GM12878 (cell line): ENCODE results near the gene SRL. TPM values are rescaled to one million over a fixed set of nuclear protein-coding genes. Genes with fewer than 3 reads are reported as not detected.

Experiments
- ATAC-seq: fragments of 200-7000 bp; cut with Tn5 transposase; 3 replicates; pipeline ENCODE4 v1.9.1; 2020; ENCODE audit warnings: mild to moderate bottlenecking, moderate library complexity
- BruUV-seq: library from RNA; stranded (reverse); fragments of 400-500 nt; replicated peaks from 2 replicates; lab custom pipeline; 2021; lab: Mats Ljungman, UMichigan
- CTCF ChIA-PET: fragments of 300-600 bp; sonication (Branson Sonifier 250); formaldehyde crosslinking; extraction: SDS; loops from one replicate; lab custom pipeline; 2021; ENCODE audit warnings: inconsistent platforms; lab: Yijun Ruan, JAX
- POLR2A ChIA-PET: fragments of 350-600 bp; formaldehyde crosslinking; extraction: SDS; loops from one replicate; lab custom pipeline; 2021; ENCODE audit warnings: inconsistent platforms; lab: Charles Lee
- RAD21 ChIA-PET: fragments of 300-600 bp; sonication (Branson Sonifier 250); formaldehyde crosslinking; loops from one replicate; lab custom pipeline; 2023; ENCODE audit warnings: antibody characterized with exemption; ENCODE audit not compliant: unreplicated experiment; lab: Charles Lee
- SMC1A ChIA-PET: fragments of 300-600 bp; sonication (Branson Sonifier 250); formaldehyde crosslinking; loops from one replicate; lab custom pipeline; 2023; ENCODE audit not compliant: unreplicated experiment, uncharacterized antibody; lab: Charles Lee
- DNase-seq: peaks from one replicate; pipeline ENCODE4 v3.0.0-alpha.2; 2011; ENCODE audit warnings: low read depth, low spot score
- FAIRE-seq: peaks from 3 replicates; lab custom pipeline; 2011; peaks lifted over from hg19 to GRCh38; lab: Jason Lieb, UNC
- H2AFZ ChIP-seq: 2 replicates; pipeline ENCODE4 v1.6.0; 2011; ENCODE audit warnings: low read depth, low read length, control low read depth; ENCODE audit not compliant: control insufficient read depth
- H3K27ac ChIP-seq: 2 replicates; pipeline ENCODE4 v1.5.1; 2011; ENCODE audit warnings: control low read depth; ENCODE audit not compliant: control insufficient read depth, insufficient read depth
- H3K27me3 ChIP-seq, 2 experiments: replicated peaks in 1 of 2; 2 replicates each; pipeline versions ENCODE4 v1.6.0 to v1.6.1; 2011; ENCODE audit warnings: low read length in 1 of 2; ENCODE audit not compliant: control insufficient read depth in 2 of 2, insufficient read depth in 2 of 2
- H3K36me3 ChIP-seq, 2 experiments: 2 replicates each; pipeline ENCODE4 v1.5.1; 2011; ENCODE audit warnings: low read length in 1 of 2; ENCODE audit not compliant: control insufficient read depth in 2 of 2, insufficient read depth in 2 of 2
- H3K4me1 ChIP-seq: 2 replicates; pipeline ENCODE4 v1.6.1; 2011; ENCODE audit warnings: mild to moderate bottlenecking, low read length, moderate library complexity, mixed read lengths; ENCODE audit not compliant: control insufficient read depth, insufficient read depth
- H3K4me2 ChIP-seq: 2 replicates; pipeline ENCODE4 v1.6.0; 2011; ENCODE audit warnings: control low read depth; ENCODE audit not compliant: control insufficient read depth, insufficient read depth
- H3K4me3 ChIP-seq: fragments of 200-600 bp; sonication (generic); 2 replicates; pipeline ENCODE4 v1.5.1; 2016
- H3K79me2 ChIP-seq: 2 replicates; pipeline ENCODE4 v1.6.0; 2011; ENCODE audit warnings: low read length; ENCODE audit not compliant: control insufficient read depth, insufficient read depth
- H3K9ac ChIP-seq: 2 replicates; pipeline ENCODE4 v1.8.0; 2011; ENCODE audit warnings: low read length, control low read depth, mixed read lengths; ENCODE audit not compliant: control insufficient read depth, insufficient read depth
- H3K9me3 ChIP-seq: replicated peaks from 3 replicates; pipeline ENCODE4 v1.5.1; 2011; ENCODE audit warnings: mild to moderate bottlenecking, low read length; ENCODE audit not compliant: control insufficient read depth, insufficient read depth
- H4K20me1 ChIP-seq: 2 replicates; pipeline ENCODE4 v1.6.0; 2011; ENCODE audit not compliant: control insufficient read depth, insufficient read depth
- BCL11A ChIP-seq: IDR thresholded peaks from 2 replicates; pipeline ENCODE4 v1.6.1; 2011; ENCODE audit warnings: low read depth, low read length
- CBFB ChIP-seq: IDR thresholded peaks from 2 replicates; pipeline ENCODE4 v1.6.1; 2016; ENCODE audit warnings: antibody characterized with exemption, low read depth
- IRF5 ChIP-seq: fragments of 450-650 bp; IDR thresholded peaks from 2 replicates; pipeline ENCODE4 v1.6.1; 2017; ENCODE audit warnings: borderline replicate concordance
- LARP7 ChIP-seq: fragments of 450-650 bp; IDR thresholded peaks from 2 replicates; pipeline ENCODE4 v1.6.1; 2017; ENCODE audit warnings: mild to moderate bottlenecking
- NFIC ChIP-seq: IDR thresholded peaks from 2 replicates; pipeline ENCODE4 v1.6.1; 2012; ENCODE audit warnings: low read depth, mild to moderate bottlenecking, inconsistent platforms, low read length, moderate library complexity
- POLR2AphosphoS5 ChIP-seq: IDR thresholded peaks from 2 replicates; pipeline ENCODE4 v1.6.1; 2011; ENCODE audit warnings: mild to moderate bottlenecking, low read length, inconsistent platforms
- REST ChIP-seq: IDR thresholded peaks from 2 replicates; pipeline ENCODE4 v1.6.1; 2012; ENCODE audit warnings: mild to moderate bottlenecking, low read depth, low read length
- SMAD1 ChIP-seq: fragments of 450-650 bp; IDR thresholded peaks from 2 replicates; pipeline ENCODE4 v1.6.1; 2018; ENCODE audit warnings: mild to moderate bottlenecking, low read depth; ENCODE audit not compliant: partially characterized antibody
- SMARCA5 ChIP-seq: fragments of 450-650 bp; IDR thresholded peaks from 2 replicates; pipeline ENCODE4 v1.6.1; 2017; ENCODE audit warnings: mild to moderate bottlenecking
- USF2 ChIP-seq: IDR thresholded peaks from 2 replicates; pipeline ENCODE4 v1.6.1; 2011; ENCODE audit warnings: low read depth, low read length, improper control_type of control experiment, borderline replicate concordance
- ZBED1 ChIP-seq: IDR thresholded peaks from 2 replicates; pipeline ENCODE4 v1.6.1; 2016; ENCODE audit warnings: borderline replicate concordance
- ZBTB4 ChIP-seq: fragments of 450-650 bp; formaldehyde crosslinking; IDR thresholded peaks from 2 replicates; pipeline ENCODE4 v1.4.0; 2022; ENCODE audit warnings: mild to moderate bottlenecking, moderate library complexity
- ZNF24 ChIP-seq: fragments of 450-650 bp; IDR thresholded peaks from 2 replicates; pipeline ENCODE4 v1.6.1; 2017; ENCODE audit warnings: antibody characterized with exemption, mild to moderate bottlenecking
- ZNF274 ChIP-seq: IDR thresholded peaks from one replicate; pipeline ENCODE4 v1.8.0; 2011; ENCODE audit not compliant: insufficient read length, insufficient read depth
- WGBS: methylation state at CpG from one replicate; pipeline ENCODE4 v1.1.6; 2016; ENCODE audit warnings: low lambda C conversion rate; ENCODE audit not compliant: insufficient replicate concordance, insufficient coverage; ENCODE audit errors: missing lambda C conversion rate; 5-methylcytosine and 5-hydroxymethylcytosine counted together
- in situ Hi-C: fragments of 300-500 bp; cut with MboI; formaldehyde crosslinking; loops from 9 replicates; pipeline ENCODE4 v1.14.3; 2018; ENCODE audit warnings: mixed read lengths
- intact Hi-C: fragments of 100-400 bp; cut with micrococcal nuclease; formaldehyde crosslinking; loops from one replicate; pipeline ENCODE4 v1.14.2; 2022; ENCODE audit not compliant: unreplicated experiment
- polyA plus RNA-seq, 11 experiments: library from polyadenylated mRNA; depleted of rRNA in 4 of 11; unstranded in 6 of 11; stranded (reverse) in 5 of 11; fragments of >200 nt; fragmentation: Nextera tagmentation in 4 of 11; fragmentation: Illumina TruSeq in 1 of 11; extraction: Ambion mirVana in 4 of 11; extraction: Trizol in 1 of 11; gene quantifications; 1 replicate in 1 of 11; 2 replicates in 10 of 11; pipeline versions ENCODE4 v1.2.1 to v1.2.3, GENCODE V29; 2011 to 2016; ENCODE audit warnings: inconsistent platforms in 2 of 11, missing spikeins in 2 of 11, low read depth in 1 of 11
- total RNA-seq, 4 experiments: library from RNA; depleted of rRNA in 3 of 4; stranded (reverse); fragments of >200 nt in 3 of 4; fragmentation: Illumina TruSeq in 1 of 4; extraction: Trizol in 1 of 4; gene quantifications; 2 replicates each; pipeline versions ENCODE4 v1.2.1 to v1.2.3, GENCODE V29; 2013 to 2021

The SRL gene
- total and polyA plus RNA-seq, 10 of the 15 experiments (the other 5 are each of a cell fraction or from before 2014, with no cell fraction given): not detected

- SMC1A ChIA-PET: interaction anchor here (1.0 kb wide), 1 partner anchor 142 kb away, joined by 3 read pairs; no protein-coding TSS in a partner anchor
- H2AFZ ChIP-seq: no peak overlapping the region
- WGBS: 97% methylated on average over 14 of the region's 14 CpGs
- BruUV-seq: no TSS peak
- H3K27ac ChIP-seq: no peak overlapping the region
- H3K27me3 ChIP-seq: no peaks in the 10 kb centered on the region
- intact Hi-C loops (no loop called here), in situ Hi-C loops (no loop called here)
- no peaks in the 10 kb centered on the region for H3K4me1 ChIP-seq
- no peak for ATAC-seq
- DNase-seq: no peak
- no peak for FAIRE-seq
- RAD21 ChIA-PET: no interaction called here
- no peaks in the 10 kb centered on the region for H3K9me3 ChIP-seq
- H3K9ac ChIP-seq: no peak overlapping the region
- H3K4me3 ChIP-seq: no peak overlapping the region
- H4K20me1 ChIP-seq: no peaks in the 10 kb centered on the region
- CTCF ChIA-PET: no interaction called here
- POLR2A ChIA-PET: interaction anchor here (0.6 kb wide), 1 partner anchor 13 kb away, joined by 8 read pairs; the partner anchor contains the start of gene TFAP4
- H3K4me2 ChIP-seq: no peak overlapping the region
- peaks cover 6 to 25% of the 10 kb centered on the region in 2 experiments for H3K36me3 ChIP-seq
- peaks cover 1% of the 10 kb centered on the region; the same call in 1 of the 2 replicates for H3K79me2 ChIP-seq
- TF ChIP-seq CBFB (no peak), ZNF274 (no peak), SMAD1 (no peak), BCL11A (no peak), LARP7 (no peak), REST (no peak), USF2 (no peak), SMARCA5 (no peak), POLR2AphosphoS5 (no peak), ZBED1 (no peak), IRF5 (no peak), ZNF24 (no peak), ZBTB4 (CRISPR knock-in tag) (no peak), NFIC (no peak)
These were observed 18.5 kb upstream of the SRL start for GRCh38 chr16:4260360-4260759.
